GM21515 (cell line): ENCODE data around the gene CPSF4L.
"Not testable (repeated sequence)": the region's sequence is repeated elsewhere in the genome, so short reads cannot be mapped to it uniquely, and the experiment has no call there.

ENCODE experiments used
- ATAC-seq: cut with Tn5 transposase; IDR thresholded peaks from one replicate; pipeline ENCODE4 v1.9.1; 2021; ENCODE audit not compliant: unreplicated experiment

The CPSF4L gene

DNA sequence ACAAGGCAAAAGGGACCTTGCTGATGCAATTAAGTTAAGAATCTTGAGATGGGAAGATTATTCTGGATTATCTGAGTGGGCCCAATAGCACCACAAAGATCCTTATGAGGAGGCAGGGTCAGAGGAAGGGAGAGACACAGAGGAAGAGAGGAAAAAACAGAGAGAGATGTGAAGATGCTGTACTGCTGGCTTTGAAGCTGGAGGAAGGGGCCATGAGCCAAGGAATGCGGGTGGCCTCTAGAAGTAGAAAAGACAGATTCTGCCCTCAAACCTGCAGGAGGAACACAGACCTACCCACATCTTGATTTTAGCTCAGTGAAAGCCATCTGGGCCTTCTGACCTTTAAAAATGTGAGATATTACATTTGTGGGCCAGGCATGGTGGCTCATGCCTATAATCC, 8.1 kb upstream of the CPSF4L start:
- no peak for ATAC-seq

DNA sequence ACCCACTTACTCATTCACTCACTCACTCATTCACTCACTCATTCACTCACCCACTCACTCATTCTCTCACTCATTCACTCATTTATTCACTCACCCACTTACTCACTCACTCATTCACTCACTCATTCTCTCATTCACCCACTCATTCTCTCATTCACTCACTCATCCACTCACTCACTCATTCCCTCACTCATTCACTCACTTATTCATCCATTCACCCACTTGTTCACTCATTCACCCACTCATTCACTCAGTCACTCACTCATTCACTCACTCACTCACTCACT, 7.6 kb upstream of the CPSF4L start:
- no peak for ATAC-seq

DNA sequence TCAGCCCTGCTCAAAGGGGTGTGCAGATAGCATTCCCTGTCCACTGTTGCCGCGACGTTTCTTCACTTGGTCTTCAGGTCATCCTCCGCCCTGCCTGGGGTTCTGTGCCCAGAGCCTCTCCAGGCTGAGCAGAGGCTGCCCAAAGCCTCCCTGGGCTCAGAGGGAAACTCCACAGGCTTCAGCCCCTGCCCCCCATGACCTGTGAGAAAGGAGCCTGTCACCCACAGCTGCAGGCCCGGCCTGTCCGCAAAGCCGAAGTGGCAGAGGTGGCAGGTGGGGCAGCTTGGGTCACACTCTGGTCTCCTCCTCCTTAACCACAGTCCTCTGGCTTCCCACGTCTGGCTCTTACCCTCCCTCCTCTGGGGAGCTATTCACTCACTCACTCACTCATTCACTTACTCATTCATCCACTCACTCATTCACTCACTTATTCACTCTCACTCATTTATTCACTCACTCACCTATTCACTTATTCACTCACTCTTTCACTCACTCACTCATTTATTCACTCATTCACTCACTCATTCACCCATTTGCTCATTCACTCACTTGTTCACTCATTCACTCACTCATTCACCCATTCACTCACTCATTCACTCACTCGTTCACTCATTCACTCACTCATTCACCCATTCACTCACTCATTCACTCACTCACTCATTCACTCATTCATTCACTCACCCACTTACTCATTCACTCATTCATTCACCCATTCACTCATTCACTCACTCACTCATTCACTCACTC, 7.1 kb upstream of the CPSF4L start:
- no peak for ATAC-seq

DNA sequence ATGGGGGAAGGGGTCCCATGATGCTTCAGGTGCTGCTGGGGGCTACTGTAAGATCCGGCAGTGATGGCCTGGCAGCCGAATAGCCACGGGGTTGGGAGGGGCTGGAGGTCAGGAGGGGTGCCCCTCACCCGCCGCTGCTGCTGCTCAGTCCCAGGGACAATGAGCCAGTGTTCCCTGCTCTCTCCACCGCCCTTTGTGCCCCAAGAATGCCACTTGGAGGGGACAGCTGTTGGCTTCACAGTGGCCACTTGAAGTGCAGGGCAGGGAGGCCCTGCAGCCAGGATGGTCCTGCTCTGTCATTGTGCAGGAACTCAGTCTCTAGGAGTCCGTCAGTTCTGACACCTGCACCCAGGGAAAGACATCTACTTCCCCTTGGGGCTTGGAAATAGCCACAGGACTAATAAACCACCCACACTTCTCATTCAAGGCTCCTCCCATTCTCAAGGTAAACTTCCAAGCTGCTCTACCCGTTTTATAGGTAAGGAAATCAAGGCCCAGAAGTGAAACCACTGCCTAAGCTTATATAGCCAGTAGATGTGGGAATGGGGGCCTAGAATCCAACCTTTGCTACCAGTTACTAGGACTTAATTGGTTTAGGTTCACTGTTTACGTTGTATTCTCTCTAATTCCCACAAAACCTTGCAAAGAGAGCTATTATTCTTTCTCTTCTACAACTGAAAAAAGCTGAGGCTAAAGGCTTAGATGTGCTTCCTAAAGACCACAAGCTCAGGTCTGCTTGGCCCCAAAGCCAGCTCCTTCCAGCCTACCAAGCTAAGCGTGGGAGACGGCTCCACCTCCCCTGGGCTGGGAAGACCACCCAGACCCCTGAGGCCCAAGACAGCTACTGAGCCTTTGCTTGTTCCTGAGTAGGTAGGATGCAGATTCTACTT, 6.2 kb upstream of the CPSF4L start:
- no peak for ATAC-seq

DNA sequence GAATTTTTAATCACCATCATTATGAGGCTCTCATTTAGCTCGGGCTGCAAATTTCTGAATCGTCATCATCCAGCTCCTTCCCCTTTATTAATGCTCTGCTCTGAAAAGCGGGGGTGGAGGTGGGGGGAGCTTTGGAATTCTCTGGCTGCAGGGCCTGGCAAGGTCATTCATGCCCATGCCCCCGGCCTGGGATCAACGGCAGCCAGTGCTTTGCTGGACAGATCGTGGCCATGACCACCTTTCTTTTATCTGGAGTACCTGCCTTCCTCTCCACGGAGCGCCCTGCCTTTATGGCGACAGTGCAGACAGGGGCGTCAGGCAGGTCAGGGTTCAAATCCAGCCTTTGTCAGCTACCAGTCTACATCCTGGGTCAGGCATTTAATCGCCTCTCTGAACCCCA, 5.1 kb upstream of the CPSF4L start:
- ATAC-seq: no peak

DNA sequence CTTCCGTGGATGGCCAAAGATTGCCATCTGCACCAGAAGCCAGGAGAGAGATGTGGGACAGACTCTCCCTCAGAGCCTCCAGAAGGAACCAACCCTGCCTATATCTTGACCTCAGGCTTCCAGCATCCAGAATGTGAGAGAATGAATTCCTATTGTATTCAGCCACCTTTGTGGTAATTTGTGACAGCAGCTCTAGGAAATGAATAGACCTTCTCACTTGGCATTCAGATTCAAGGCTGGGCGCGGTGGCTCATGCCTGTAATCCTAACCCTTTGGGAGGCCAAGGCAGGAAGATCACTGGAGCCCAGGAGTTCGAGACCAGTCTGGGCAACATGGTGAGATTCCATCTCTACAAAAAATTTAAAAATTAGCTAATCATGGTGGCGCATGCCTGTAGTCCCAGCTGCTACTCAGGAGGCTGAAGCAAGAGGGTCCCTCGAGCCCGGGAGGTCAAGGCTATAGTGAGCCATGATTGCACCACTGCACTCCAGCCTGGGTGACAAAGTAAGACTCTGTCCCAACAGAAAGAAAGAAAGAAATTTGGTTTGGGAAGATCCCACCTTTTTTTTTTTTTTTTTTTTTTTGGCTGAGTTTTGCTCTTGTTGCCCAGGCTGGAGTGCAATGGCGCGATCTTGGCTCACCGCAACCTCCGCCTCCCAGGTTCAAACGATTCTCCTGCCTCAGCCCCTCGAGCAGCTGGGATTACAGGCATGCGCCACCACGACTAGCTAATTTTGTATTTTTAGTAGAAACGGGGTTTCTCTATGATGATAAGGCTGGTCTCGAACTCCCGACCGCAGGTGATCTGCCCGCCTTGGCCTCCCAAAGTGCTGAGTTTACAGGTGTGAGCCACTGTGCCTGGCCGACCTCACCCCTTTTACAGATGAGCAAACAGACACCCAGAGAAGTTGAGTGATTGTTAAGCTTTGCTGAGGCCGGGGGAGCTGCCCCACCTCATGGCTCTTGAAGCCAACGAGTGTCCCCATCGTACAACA, 4.3 kb upstream of the CPSF4L start:
- ATAC-seq: no peak

DNA sequence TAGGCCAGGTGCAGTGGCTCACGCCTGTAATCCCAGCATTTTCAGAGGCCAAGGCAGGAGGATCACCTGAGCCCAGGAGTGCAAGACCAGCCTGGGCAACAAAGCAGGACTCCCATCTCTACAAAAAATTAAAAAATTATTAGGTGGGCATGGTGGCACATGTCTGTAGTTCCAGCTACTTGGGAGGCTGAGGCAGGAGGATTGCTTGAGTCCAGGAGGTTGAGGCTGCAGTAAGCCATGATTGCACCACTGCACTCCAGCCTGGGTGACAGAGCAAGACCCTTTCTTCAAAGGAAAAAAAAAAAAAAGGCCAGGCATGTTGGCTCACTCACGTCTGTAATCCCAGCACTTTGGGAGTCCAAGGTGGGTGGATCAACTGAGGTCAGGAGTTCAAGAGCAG, 2.8 kb upstream of the CPSF4L start:
- not testable (repeated sequence) for ATAC-seq

DNA sequence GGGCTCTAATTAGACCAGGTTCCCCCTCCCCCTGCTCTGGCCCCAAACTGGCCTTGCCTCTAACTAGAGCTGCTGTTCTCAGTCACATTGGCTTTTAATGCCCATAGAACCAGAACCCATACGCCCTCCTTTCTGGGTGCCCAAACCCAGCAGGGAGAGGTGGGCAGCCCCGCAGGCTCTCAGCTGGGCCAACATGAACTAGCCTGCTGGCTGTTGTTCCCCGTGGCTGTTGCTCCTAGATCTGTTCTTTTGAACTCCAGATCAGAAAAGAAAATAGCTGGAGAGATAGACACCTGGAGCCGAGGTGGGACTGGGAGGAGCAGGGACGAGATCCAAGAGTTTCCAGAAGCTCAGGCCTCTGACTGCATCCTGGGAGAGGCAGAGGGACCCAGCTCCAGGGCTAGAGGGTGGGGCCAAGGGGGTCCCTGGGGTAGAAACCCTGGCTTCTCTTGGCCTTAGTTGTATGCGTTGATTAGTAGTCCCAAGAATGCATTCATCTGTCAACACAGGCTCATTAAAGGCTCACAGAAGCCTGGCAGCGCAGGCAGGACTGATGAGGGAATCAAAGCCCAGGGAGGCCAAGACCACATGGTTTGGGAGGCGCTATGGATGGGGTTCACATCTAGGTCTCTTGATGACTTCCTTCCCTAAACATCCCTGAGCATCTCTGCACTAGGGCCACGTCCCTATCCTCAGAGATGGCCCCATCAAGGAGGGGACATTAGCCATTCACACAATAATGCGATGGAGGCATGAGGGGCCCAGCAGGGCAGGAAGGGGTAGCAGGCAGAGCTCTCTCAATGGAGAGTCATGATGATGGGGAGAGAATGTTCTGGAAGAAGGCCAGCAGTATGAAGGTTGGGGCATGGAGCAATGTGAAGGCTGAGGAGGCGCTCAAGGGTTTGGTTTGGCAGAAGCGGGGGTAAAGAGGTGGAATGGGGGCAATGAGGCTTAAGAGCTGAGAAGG, 1.3 kb upstream of the CPSF4L start:
- no peak for ATAC-seq

DNA sequence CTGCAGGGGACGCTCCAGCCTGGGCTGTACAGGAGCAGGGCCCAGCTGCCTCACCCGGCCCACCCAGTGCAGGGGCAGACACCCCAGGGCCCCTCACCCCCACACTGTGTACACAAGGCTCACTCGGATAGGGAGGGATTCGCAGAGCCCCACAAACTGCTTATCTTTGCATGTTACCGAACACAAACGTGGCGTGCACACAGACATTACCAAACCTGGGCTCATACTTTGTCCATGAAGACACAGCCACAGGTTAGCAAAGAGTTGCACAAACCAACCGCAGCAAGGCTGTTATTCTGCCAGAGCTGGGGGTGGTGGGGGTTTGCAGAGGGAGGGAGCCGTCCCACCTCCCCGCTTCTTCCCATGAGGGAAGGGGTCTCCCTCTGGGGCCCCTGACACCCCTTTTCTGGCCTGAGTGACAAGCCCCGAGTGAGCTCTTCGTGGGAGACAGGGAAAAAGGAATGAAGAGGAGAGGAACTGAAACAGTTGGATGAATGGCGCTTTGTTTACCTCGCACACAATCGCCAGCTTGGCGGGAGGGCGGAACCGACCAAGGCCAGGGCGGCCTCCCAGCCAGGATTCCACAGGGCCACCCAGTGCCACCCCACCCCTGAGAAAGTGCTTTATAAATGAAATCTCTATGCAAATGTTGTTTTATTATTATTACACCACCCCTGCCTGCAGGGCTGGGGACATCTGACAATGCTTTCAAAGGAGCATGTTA, 434 bp upstream of the CPSF4L start:
- no peak for ATAC-seq

DNA sequence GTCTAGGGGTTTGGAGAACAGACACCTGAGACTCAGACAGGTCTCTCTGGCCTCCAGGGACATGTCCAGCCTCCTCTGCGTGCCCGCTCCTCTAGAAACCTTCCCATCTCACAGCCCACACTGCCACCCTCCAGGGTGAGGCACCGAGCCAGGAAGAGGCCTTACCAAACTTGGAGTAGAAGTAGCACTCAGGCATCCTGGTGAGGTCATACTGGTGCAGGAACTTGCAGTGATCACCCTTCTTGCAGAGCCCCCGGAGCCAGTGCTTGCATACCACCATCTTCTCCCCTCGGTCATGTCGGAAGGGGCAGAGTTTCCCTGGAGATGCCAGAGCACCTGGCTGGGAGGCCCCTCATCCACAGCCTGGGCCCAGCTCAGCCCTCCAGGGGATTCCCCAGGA, 4.2 kb downstream of the CPSF4L start:
- ATAC-seq: no peak

DNA sequence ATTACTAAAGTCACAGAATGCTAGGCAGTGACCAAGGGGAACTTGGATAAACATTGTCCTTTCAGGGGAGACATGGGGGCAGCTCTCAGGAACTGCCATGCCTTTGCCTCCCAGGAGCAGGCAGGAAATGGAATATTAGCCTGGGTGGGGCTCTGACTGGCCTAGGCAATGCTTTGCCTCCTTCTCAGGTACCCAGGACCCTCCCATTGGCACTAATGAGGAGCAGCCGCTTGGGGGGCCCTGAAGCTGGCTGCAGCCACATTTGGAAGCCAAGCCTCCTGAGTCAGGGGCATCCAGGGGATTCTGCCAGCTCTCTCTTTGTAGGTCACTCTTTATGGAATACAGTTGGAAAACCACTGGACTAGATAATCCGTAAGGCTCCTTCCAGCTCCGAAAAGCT, 5.5 kb downstream of the CPSF4L start:
- no peak for ATAC-seq

DNA sequence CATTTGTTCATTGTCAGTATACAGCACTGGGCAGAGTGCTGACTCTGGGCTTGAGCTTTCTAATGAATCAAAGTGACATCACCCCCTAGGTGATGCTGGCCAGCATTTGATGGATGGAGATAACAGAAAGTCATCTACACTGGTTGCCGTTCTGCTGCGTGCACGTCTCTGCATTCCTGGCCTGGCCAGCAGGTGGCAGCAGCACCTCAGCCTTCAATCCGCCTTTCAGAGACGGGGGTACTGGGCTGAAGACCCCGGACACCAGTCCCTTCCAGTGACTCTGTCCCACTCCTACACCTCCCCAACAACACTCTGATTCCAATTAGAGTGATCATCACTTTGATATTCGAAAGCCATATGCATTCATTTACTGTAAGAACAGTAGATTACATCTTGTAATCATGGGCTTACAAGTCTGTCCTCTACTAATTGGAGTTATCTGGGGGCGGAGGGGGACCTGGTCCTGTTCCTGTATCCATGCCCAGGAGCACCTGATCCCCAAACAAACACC, 6.0 kb downstream of the CPSF4L start:
- peak; percentile 69 for ATAC-seq

DNA sequence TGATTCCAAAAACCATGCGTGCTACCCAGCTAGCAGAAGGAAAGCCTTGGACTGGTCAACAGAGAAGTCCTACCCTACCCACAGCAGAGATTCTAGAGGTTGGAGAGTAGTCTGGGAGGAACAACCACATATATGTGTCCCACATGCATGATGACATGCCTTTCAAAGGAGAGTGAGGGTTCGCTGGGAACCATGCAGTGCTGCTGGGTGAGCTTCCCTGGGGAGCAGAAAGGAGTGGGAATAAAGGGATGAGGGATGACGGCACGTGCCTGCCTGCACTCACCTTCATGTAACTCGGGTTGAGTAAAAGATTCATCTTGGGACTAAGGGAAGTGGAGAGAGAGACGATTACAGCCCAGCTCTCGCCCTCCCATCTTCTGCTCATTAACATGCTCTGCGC, 9.8 kb downstream of the CPSF4L start:
- no peak for ATAC-seq

DNA sequence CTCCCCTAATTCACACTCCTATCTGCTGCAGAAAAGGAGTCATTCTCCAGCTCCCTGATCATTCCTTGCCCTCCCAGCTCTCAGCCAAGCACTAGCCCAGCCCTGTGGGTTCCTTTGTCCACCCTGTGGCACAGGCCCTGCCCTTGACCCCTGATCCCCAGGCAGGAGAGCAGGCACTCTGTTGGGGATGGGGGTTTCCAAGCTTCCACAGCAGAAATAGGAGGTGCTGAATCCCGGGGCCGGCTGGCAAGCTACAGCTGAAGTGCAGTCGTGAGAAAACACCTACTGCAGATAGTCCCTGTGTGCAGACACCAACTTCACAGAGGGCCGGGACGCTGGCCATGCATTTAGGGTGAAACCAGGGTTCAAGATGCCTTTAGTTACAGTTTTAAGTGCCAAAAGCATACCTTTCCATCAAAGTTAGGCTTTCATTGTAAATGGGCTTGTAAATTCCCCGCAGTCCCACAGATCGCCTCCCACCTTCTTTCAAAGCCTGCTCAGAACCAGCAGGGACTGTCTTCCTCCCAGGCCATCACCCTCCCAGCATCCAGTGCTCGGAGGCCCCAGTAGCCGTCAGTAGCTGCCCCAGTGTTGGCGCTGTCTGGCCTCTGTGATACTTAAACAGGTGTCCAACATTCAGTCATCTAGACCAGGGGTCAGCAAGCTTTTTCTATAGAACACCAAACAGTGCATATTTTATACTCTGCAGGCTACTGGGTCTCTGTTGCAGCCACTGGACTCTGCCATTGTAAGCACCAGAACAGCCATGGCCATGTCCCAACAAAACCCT, 10.6 kb downstream of the CPSF4L start:
- no peak for ATAC-seq

DNA sequence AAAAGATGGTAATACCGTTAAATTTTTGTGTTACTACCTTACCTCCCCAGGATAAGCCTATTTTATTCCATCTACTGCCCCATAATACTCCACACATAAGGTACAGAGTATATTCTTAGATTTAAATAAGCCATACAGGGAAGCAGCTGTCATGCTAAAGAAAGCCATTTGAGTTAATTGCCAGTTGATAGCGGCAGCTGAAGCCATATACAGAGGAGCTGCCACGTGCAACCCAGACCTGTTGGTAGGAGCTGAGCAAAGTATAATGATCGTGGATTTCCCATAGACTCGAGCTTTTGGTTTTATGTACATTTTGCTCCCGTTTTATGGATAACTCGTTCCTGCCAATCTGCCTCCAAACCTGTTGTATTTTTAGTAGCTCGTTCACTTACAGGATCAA, 12.0 kb downstream of the CPSF4L start:
- no peak for ATAC-seq

DNA sequence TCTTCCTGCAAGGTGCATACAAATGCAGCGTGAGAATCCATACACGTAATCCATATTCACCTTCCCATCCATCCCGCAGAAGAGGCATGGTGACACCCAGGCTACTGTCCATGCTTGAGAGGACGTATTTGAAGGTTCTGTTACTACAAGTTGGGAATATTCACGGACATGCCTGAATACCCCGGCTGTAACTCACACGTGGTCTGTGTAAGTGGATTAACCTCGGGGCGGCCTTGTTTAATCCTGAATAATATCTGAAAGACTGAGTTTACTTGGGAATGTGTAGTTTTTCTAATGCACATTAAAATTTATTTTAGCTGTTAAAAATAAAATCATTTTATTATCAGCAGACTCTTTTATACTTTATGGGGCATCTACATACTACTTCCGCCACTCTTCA, 13.1 kb downstream of the CPSF4L start:
- ATAC-seq: no peak

DNA sequence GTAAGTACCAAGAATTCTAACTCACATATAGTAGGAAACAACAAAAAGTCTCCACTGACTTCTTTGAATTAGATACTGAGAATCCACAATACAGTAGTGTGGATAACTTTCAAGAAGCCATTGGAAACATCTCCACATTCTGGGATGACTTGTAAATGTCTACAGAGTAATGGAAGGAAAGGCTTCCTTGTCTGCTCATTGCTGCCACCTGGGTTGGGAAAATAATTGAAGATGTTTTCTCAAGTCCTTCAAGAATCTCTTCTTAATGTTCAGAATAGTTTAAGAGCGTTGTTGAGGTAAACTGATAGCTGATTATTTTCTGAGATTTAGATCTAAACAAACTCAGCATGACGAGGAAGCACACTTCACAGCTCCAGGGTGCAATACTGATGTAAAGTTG, 14.0 kb downstream of the CPSF4L start:
- ATAC-seq: no peak

DNA sequence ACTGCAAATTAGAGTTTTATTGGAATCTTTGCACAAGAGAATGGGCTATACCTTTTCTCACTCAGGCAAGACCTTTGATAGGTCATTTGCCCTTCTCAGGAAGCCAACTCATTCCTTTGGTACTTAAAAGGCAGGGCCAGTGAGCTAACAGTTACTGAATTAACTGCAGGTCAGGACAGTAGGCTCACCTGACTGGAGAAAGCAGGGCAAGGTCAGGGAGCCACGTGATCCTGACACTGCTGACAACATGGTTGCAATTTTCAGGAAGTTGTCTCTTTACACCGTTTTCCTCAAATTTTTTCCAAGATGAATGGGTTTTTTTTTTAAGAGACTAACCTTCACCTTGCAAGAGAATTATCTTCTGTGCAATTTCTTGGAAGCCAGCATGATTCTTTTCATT, 21.1 kb downstream of the CPSF4L start:
- ATAC-seq: no peak

DNA sequence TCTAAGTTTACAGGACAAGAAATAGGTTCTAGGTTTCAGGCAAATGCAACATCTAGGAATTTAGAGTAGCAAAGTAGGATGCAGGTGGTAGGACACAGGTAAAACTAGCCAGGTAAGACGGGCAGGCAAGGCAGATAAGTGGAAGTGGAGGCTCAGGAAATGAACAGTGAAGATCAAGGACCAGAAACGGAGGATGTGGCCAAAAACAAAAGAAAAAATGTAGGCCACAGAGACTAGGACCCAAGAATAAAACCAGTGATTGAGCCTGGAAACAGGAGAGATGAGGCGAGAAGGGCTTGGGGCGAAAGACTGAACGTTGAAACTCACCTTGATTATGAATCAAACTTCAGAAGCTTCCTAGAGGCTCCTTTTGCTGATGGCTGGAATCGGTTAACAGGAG, 24.0 kb downstream of the CPSF4L start:
- ATAC-seq: no peak
